GM18519 (cell line): ENCODE data around the gene CRYBB2.
"Not testable (repeated sequence)": the region's sequence is repeated elsewhere in the genome, so short reads cannot be mapped to it uniquely, and the experiment has no call there.

Experiments
- ATAC-seq: cut with Tn5 transposase; IDR thresholded peaks from one replicate; pipeline ENCODE4 v1.9.1; 2021; ENCODE audit warnings: mild to moderate bottlenecking, moderate library complexity; ENCODE audit not compliant: unreplicated experiment, low FRiP score

The CRYBB2 gene

GRCh38 chr22:25219211-25219689 lies at the start of gene CRYBB2:
TSS of gene CRYBB2 (plus strand) at chr22:25219639. CDS start at chr22:25221430, 1,791 bp downstream.
- ATAC-seq: no peak

DNA sequence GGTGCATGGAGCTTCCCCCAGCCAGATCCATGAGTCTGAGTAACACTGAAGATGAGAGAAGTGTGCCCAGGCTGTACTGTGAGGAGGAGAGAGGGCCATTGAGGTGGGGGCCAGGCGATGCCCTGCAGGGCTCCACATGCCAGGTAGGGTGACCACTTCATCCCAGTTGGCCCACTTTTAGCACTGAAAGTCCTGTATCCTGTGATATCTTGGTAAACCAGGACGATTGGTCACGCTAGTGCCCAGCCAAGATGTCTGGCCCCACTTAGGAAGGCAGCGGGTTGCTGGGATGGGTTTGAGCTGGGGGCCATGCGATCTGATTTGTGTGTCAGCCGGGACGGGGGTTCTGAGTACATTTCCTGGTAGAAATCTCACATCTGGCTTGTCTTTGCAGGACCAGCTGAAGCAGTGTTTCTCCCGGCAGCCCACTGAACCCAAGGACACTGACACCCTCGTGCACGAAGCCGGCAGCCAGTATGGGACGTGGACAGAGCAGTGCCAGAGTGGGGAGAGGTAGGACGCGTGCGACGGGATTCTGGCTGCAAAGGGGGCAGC lies 48.9 kb upstream of the CRYBB2 start:
- ATAC-seq: no peak

DNA sequence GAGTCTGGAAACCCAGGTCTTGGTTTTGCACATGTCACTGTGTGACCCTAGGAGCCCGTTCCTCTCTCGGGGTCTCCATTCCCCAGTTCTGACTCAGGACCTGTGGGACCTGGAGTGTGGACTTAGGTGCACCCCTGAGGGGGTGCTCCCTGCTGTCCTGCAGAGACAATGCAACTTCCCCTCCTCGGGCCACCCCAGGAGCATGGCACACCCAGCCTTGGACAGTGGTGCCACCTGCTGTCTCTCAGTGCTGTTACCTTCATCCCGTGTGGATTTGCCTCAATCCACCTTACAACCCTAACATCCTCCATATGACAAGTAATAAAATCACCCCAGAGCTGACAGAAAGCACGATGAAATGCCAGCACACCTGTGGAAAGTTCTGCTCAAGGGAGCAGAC lies 47.3 kb upstream of the CRYBB2 start:
- ATAC-seq: no peak

DNA sequence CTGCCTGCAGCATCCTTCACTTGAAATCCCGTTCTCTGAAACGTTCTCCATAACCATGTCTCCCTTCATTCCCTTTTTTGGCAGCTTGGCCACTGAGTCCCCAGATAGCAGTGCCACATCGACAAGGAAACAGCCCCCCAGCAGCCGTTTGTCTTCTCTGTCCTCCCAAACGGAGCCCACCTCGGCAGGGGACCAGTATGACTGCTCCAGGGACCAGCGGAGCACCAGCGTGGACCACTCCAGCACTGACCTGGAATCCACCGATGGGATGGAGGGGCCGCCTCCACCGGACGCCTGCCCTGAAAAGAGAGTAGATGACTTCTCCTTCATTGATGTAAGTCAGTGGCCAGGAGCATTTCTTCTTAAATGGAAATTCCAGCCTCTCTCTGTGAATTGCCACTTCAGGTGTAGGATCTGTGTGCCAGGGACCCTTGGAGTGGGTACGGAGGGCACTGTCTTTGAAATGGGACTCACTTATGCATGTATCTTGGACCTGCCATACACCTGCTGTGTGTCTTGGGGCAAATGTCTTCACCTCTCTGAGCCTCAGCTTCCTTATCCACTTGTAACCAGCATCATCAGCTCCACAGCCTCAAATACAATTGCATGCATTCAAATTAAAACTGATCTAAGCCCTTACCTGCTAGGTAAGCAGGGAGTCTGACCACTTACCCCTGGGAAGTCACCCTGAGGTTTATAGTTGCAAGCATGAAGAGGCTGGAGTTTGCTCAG lies 45.1 kb upstream of the CRYBB2 start:
- no peak for ATAC-seq

GRCh38 chr22:25174888-25175411 lies 44.5 kb upstream of the CRYBB2 start:
- ATAC-seq: no peak

GRCh38 chr22:25176175-25176574 lies 43.3 kb upstream of the CRYBB2 start:
- ATAC-seq: no peak

- no peak for ATAC-seq
Observed at GRCh38 chr22:25176799-25177198, 42.6 kb upstream of the CRYBB2 start.

DNA sequence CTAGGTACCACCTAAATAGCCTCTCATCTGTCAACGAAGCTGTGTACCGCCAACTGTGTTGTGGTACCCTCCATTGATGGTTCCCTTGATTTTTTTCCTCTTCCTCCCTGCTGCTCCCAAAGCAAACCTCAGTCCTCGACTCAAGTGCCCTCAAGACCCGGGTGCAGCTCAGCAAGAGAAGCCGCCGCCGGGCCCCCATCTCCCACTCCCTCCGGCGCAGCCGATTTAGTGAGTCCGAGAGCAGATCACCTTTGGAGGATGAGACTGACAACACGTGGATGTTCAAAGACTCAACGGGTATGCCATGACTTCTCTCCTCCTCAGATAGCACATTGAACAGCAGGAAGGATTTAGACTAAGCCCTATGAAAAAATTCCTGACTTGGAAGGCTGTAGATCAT lies 42.2 kb upstream of the CRYBB2 start:
- ATAC-seq: no peak

DNA sequence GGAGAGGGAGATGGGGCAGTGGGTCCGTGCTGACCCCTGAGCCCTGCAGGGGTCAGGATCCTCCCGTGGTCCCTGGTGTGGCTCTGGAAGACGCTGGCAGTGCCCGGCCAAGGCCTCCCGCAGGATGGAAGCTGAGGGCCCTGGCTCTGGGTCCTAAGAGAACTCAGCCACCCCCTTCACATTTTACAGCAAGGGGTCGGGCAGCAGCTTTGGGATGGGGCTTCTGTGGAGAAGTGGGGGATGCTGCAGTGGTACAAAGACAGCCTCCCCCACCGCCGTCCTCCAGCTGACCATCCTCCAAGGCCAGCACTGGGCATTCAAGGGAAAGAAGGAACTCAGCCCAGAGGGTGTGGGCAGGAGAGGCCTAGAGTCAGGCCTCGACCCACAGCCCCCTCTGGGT lies 41.5 kb upstream of the CRYBB2 start:
- ATAC-seq: no peak

GRCh38 chr22:25178348-25178747 lies 41.1 kb upstream of the CRYBB2 start:
- not testable (repeated sequence) for ATAC-seq

DNA sequence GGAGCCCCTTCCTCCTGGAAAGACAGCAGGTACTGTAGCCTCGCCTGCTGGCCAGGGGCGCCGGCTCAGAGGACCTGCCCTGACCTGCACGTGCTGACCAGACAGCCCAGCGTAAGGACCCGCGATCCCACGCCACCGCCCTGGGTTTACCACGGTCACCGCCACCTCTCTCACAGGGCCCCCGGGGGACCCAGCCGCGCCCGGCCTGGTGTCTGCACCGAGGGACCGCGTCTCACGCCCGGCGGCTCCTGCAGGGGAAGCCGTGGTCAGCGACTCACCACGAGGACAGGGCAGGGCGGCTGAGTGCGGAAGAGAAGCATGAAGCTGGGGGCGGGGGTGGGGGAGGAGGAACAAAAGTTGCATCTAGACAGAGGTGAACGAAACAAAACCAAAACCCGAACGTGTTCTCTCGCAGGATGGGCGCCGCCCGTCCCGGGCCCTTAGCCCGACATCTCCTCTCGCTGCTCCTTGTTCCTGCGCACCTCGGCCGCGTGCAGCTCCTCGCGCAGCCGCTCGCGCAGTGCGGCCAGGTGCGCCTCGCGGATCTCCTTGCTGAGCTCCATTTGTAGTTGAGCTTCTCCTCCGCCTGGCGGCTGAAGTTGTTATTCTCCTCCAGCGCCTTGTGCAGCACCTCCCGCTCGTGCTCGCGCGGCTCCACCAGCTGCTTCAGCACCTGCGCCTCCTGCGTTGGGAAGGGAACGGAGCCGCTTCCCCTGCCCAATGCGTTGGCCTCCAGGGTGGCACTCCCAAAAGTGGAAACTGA lies 40.4 kb upstream of the CRYBB2 start:
- not testable (repeated sequence) for ATAC-seq

GRCh38 chr22:25182131-25183110 lies 37.0 kb upstream of the CRYBB2 start:
- no peak for ATAC-seq

GRCh38 chr22:25183949-25184619 lies 35.4 kb upstream of the CRYBB2 start:
- no peak for ATAC-seq

DNA sequence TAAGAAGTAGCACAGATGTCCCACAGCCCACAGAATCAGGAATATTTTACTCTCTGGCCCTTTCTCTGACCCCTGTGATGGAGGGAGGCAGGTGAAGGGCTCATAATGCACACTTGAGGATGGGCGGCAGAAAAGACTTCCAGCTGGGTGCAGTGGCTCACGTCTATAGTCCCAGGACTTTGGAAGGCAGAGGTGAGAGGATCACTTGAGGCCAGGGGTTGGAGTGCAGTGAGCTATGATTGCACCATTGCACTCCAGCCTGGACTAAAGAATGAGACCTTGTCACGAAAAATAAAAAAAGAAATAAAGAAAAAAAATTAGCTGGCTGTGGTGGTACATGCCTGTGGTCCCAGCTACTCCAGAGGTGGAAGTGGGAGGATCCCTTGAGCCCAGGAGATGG lies 33.3 kb upstream of the CRYBB2 start:
- no peak for ATAC-seq

DNA sequence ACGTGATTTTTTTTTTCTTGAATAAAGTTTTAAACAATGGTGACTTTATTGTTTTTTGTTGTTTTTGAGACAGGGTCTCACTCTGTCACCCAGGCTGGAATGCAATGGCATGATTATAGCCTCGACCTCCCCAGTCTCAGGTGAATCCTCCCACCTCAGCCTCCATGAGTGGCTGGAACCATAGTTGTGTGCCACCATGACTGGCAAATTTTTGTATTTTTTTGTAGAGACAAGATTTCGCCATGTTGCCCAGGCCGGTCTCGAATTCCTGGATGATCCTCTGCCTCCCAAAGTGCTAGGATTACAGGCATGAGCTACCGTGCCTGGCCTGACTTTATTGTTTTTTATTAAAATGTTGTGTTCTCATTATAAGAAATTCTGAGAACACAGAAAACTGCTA lies 32.0 kb upstream of the CRYBB2 start:
- ATAC-seq: no peak

GRCh38 chr22:25192406-25192805 lies 27.0 kb upstream of the CRYBB2 start:
- no peak for ATAC-seq

GRCh38 chr22:25193130-25193529 lies 26.3 kb upstream of the CRYBB2 start:
- ATAC-seq: no peak

- no peak for ATAC-seq
Observed at GRCh38 chr22:25193548-25193947, 25.9 kb upstream of the CRYBB2 start.

DNA sequence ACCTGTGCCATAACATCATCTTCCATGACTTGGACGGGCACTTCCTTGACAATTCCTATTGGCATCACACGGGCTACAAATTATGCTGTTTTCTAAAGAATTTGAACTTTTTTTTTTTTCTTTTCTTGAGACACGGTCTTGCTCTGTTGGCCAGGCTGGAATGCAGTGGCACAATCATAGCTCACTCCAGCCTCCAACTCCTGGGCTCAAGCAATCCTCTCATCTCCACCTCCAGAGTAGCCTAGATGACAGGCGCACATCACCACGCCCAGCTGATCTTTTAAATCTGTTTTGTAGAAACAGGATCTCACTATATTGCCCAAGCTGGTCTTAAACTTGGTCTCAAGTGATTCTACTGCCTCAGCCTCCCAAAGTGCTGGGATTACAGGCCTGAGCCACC lies 23.1 kb upstream of the CRYBB2 start:
- ATAC-seq: no peak

DNA sequence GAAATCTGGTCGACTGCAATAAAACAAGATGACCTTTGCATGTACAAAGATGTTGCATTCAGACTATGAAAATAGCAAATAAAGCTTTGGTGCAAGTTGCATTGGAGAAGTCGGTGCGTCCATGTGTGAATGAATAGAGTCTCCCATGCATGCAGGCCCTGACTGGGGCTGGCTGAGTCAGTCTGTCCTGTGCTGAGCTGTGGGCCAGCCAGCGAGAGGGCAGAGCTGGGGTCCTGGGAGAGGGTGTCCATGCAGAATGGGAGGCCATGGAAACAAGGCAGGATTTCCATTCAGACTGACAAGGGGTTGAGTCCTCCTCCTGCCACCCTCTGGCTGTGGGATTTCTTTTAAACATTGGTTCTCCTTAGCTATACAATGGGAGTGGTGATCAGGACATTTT lies 22.1 kb upstream of the CRYBB2 start:
- ATAC-seq: no peak
